Glutamatergic neuron (in vitro differentiated cells): ENCODE results near the gene VWA8. TPM values are rescaled to one million over a fixed set of nuclear protein-coding genes. Genes with fewer than 3 reads are reported as not detected.
"Not testable (repeated sequence)": the region's sequence is repeated elsewhere in the genome, so short reads cannot be mapped to it uniquely, and the experiment has no call there.

Source experiments
- DNase-seq: peaks from one replicate; pipeline ENCODE4 v3.0.0; 2022
- H3K27ac Mint-ChIP-seq: one replicate; pipeline ENCODE4 v1.8.0; 2020; ENCODE audit warnings: mild to moderate bottlenecking, mixed read lengths, inconsistent platforms; ENCODE audit not compliant: unreplicated experiment
- H3K27me3 Mint-ChIP-seq: one replicate; pipeline ENCODE4 v1.8.0; 2020; ENCODE audit warnings: mild to moderate bottlenecking, moderate library complexity, mixed read lengths, inconsistent platforms; ENCODE audit not compliant: unreplicated experiment
- H3K36me3 Mint-ChIP-seq: one replicate; pipeline ENCODE4 v1.8.0; 2020; ENCODE audit warnings: mild to moderate bottlenecking, mixed read lengths, inconsistent platforms; ENCODE audit not compliant: unreplicated experiment
- H3K4me1 Mint-ChIP-seq: one replicate; pipeline ENCODE4 v1.8.0; 2020; ENCODE audit warnings: mild to moderate bottlenecking, low read depth, mixed read lengths, inconsistent platforms; ENCODE audit not compliant: unreplicated experiment
- H3K4me3 Mint-ChIP-seq: one replicate; pipeline ENCODE4 v1.8.0; 2020; ENCODE audit warnings: mild to moderate bottlenecking, mixed read lengths, inconsistent platforms; ENCODE audit not compliant: unreplicated experiment
- H3K9me3 Mint-ChIP-seq: one replicate; pipeline ENCODE4 v1.8.0; 2020; ENCODE audit warnings: mild to moderate bottlenecking, moderate library complexity, mixed read lengths, inconsistent platforms; ENCODE audit not compliant: unreplicated experiment
- CTCF ChIP-seq: fragments of 200-600 bp; sonication (generic); IDR thresholded peaks from one replicate; pipeline ENCODE4 v1.5.0; 2021; ENCODE audit not compliant: partially characterized antibody, unreplicated experiment
- total RNA-seq: library from RNA; stranded (reverse); fragmentation: NEBNext Ultra II Directional; extraction: Animal tissue kit (Norgen Biotek cat#: 25700); gene quantifications from one replicate; pipeline ENCODE4 v1.2.1, GENCODE V29; 2021; ENCODE audit not compliant: unreplicated experiment

The VWA8 gene
- total RNA-seq, 1 donor from 2014 or later = 16.4 TPM

- Mint-ChIP-seq H3K27me3 (no peaks in the 10 kb centered on the region), H3K36me3 (no peaks in the 10 kb centered on the region), H3K4me3 (no peak overlapping the region), H3K27ac (no peak overlapping the region), H3K9me3 (no peaks in the 10 kb centered on the region), H3K4me1 (no peaks in the 10 kb centered on the region)
- DNase-seq = no peak
- no peak for TF ChIP-seq CTCF
Observed at GRCh38 chr13:41579168-41579567, 381.7 kb downstream of the VWA8 start.

GRCh38 chr13:41578371-41578770, 382.5 kb downstream of the VWA8 start:
- H3K4me1 Mint-ChIP-seq = no peaks in the 10 kb centered on the region
- H3K27me3 Mint-ChIP-seq = no peaks in the 10 kb centered on the region
- H3K27ac Mint-ChIP-seq = no peak overlapping the region
- DNase-seq = no peak
- TF ChIP-seq CTCF = no peak
- H3K9me3 Mint-ChIP-seq = peaks cover 2% of the 10 kb centered on the region
- H3K36me3 Mint-ChIP-seq = no peaks in the 10 kb centered on the region
- H3K4me3 Mint-ChIP-seq = no peak overlapping the region

GRCh38 chr13:41577436-41577835, 383.5 kb downstream of the VWA8 start:
- no peak overlapping the region for H3K4me3 Mint-ChIP-seq
- H3K27me3 Mint-ChIP-seq = no peaks in the 10 kb centered on the region
- no peaks in the 10 kb centered on the region for H3K4me1 Mint-ChIP-seq
- H3K36me3 Mint-ChIP-seq = no peaks in the 10 kb centered on the region
- TF ChIP-seq CTCF = no peak
- no peak for DNase-seq
- H3K27ac Mint-ChIP-seq = no peak overlapping the region
- H3K9me3 Mint-ChIP-seq = peaks cover 2% of the 10 kb centered on the region

GRCh38 chr13:41573640-41574039, 387.3 kb downstream of the VWA8 start:
- DNase-seq, H3K9me3 Mint-ChIP-seq, H3K4me1 Mint-ChIP-seq, H3K27me3 Mint-ChIP-seq, H3K4me3 Mint-ChIP-seq, H3K36me3 Mint-ChIP-seq, H3K27ac Mint-ChIP-seq: not testable (repeated sequence)

GRCh38 chr13:41571817-41572340, 389.0 kb downstream of the VWA8 start:
- H3K9me3 Mint-ChIP-seq, H3K27me3 Mint-ChIP-seq, H3K4me3 Mint-ChIP-seq, H3K27ac Mint-ChIP-seq, H3K4me1 Mint-ChIP-seq, DNase-seq, H3K36me3 Mint-ChIP-seq: not testable (repeated sequence)

GRCh38 chr13:41568972-41569351, 391.9 kb downstream of the VWA8 start:
- no peak for DNase-seq
- no peak overlapping the region for H3K27ac Mint-ChIP-seq
- no peaks in the 10 kb centered on the region for H3K27me3 Mint-ChIP-seq
- no peaks in the 10 kb centered on the region for H3K36me3 Mint-ChIP-seq
- H3K4me3 Mint-ChIP-seq = no peak overlapping the region
- TF ChIP-seq CTCF = no peak
- peaks cover 9% of the 10 kb centered on the region for H3K4me1 Mint-ChIP-seq
- peaks cover 5% of the 10 kb centered on the region for H3K9me3 Mint-ChIP-seq
